ENCODE data around the gene GGT5. TPM values are rescaled to one million over a fixed set of nuclear protein-coding genes. Genes with fewer than 3 reads are reported as not detected.

Gene GGT5
- total and polyA plus RNA-seq, 2 experiments from 2014 or later = 9.8 to 47.4 TPM

DNA sequence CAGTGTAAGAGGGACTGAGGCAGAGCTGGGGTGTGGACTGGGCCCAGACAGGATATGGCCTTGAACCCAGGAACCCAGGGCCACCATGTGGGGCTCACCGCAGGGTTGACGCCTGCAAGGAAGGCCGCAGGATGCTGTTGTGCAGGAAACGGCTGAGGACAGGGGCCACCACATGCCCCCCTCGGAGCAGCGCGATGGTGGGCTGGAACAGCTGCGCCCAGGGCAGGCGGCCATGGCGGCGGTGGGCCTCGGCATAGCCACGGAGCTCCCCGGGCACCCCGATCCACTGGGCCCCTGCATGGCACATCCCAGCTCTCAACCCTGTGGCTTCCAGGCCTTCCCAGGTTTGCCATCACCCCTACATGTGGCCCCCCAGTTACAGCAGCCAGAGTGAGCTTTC lies 12.2 kb downstream of the GGT5 start:
- Histone ChIP-seq H3K4me1 (ENCODE audit: insufficient read depth) (peaks cover 5% of the 10 kb centered on the region), H2AFZ (no peak overlapping the region), H3K27me3 (no peaks in the 10 kb centered on the region), H3K36me3 (replicated peaks; ENCODE audit: insufficient read depth, low read depth) (no peaks in the 10 kb centered on the region), H3K9me2 (replicated peaks; ENCODE audit: insufficient read depth) (no peaks in the 10 kb centered on the region), H4K20me1 (ENCODE audit: insufficient read depth, poor library complexity, severe bottlenecking) (no peaks in the 10 kb centered on the region), H3K79me2 (no peaks in the 10 kb centered on the region), H3K27ac (no peak overlapping the region), H3K9me3 (ENCODE audit: low read depth) (no peaks in the 10 kb centered on the region), H3K4me2 (no peak overlapping the region), H3K4me3 (no peak overlapping the region)
- TF ChIP-seq, protein P1, sequence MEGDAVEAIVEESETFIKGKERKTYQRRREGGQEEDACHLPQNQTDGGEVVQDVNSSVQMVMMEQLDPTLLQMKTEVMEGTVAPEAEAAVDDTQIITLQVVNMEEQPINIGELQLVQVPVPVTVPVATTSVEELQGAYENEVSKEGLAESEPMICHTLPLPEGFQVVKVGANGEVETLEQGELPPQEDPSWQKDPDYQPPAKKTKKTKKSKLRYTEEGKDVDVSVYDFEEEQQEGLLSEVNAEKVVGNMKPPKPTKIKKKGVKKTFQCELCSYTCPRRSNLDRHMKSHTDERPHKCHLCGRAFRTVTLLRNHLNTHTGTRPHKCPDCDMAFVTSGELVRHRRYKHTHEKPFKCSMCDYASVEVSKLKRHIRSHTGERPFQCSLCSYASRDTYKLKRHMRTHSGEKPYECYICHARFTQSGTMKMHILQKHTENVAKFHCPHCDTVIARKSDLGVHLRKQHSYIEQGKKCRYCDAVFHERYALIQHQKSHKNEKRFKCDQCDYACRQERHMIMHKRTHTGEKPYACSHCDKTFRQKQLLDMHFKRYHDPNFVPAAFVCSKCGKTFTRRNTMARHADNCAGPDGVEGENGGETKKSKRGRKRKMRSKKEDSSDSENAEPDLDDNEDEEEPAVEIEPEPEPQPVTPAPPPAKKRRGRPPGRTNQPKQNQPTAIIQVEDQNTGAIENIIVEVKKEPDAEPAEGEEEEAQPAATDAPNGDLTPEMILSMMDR (IDR thresholded peaks at IDR 0.05; ENCODE audit: poor library complexity) = no peak
- over 99% methylated on average over 13 of the region's 15 CpGs for WGBS (ENCODE audit: low lambda C conversion rate, missing lambda C conversion rate)
- DNase-seq (ENCODE audit: low spot score) = no peak

DNA sequence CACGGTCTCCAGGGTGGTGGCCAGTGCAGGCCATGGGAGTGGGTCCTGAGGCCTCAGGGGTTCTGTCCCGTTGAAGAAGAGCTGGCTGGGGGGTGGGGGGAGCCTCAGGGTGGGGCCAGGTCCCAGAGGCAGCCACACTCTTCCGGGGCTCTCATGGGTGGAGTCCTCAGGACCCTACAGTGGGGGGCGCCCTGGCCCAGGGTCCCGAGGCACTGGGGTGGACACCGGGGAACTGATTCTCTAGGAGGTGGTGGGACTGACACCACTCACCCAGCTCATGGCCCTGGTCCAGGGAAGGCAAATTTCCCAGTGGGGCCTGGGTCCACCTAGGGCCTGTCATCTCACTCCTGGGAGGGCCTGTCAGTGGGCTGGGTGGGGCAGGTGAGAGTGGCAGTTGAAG lies 12.8 kb downstream of the GGT5 start:
- Histone ChIP-seq H3K4me2 (no peak overlapping the region), H3K9me2 (replicated peaks; ENCODE audit: insufficient read depth) (no peaks in the 10 kb centered on the region), H3K27ac (no peak overlapping the region), H2AFZ (no peak overlapping the region), H3K4me3 (no peak overlapping the region), H4K20me1 (ENCODE audit: insufficient read depth, poor library complexity, severe bottlenecking) (no peaks in the 10 kb centered on the region), H3K79me2 (no peaks in the 10 kb centered on the region), H3K36me3 (replicated peaks; ENCODE audit: insufficient read depth, low read depth) (no peaks in the 10 kb centered on the region), H3K9me3 (ENCODE audit: low read depth) (no peaks in the 10 kb centered on the region), H3K4me1 (ENCODE audit: insufficient read depth) (peaks cover 5% of the 10 kb centered on the region), H3K27me3 (no peaks in the 10 kb centered on the region)
- 100% methylated on average over 6 of the region's 6 CpGs for WGBS (ENCODE audit: low lambda C conversion rate, missing lambda C conversion rate)
- TF ChIP-seq, protein P1 (IDR thresholded peaks at IDR 0.05; ENCODE audit: poor library complexity) = no peak
- no peak for TF ChIP-seq EZH2phosphoT487 (IDR thresholded peaks at IDR 0.05; ENCODE audit: low read depth, severe bottlenecking, unreplicated experiment)
- no peak for TF ChIP-seq EZH2 (IDR thresholded peaks at IDR 0.05; ENCODE audit: borderline replicate concordance)
- no peak for DNase-seq (ENCODE audit: low spot score)

DNA sequence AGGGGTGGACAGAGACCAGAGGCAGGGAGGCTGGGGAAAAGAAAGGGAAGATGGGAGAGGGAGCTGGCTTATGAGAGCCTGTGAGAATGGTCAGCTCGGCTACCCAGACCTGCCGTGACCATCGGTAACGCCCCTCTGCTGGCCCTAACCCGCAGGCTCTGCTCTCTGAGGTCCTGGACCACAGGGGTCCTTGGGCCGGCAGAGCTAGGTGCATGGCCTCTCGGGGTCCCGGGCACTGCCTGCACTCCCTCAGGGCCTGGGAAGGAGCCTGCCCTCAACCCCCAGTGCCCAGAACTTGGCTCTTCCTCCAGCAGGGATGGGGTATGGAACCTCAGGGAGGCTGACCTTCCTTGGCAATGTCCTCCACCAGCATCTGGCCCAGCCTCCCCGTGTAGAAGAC lies 13.2 kb downstream of the GGT5 start:
- Histone ChIP-seq H3K4me3 (no peak overlapping the region), H4K20me1 (ENCODE audit: insufficient read depth, poor library complexity, severe bottlenecking) (no peaks in the 10 kb centered on the region), H3K9me2 (replicated peaks; ENCODE audit: insufficient read depth) (no peaks in the 10 kb centered on the region), H2AFZ (no peak overlapping the region), H3K79me2 (no peaks in the 10 kb centered on the region), H3K36me3 (replicated peaks; ENCODE audit: insufficient read depth, low read depth) (no peaks in the 10 kb centered on the region), H3K4me1 (ENCODE audit: insufficient read depth) (peaks cover 5% of the 10 kb centered on the region), H3K27ac (no peak overlapping the region), H3K27me3 (no peaks in the 10 kb centered on the region), H3K9me3 (ENCODE audit: low read depth) (no peaks in the 10 kb centered on the region), H3K4me2 (no peak overlapping the region)
- WGBS (ENCODE audit: low lambda C conversion rate, missing lambda C conversion rate) = 90% methylated on average over 8 of the region's 9 CpGs
- no peak for TF ChIP-seq EZH2phosphoT487 (IDR thresholded peaks at IDR 0.05; ENCODE audit: low read depth, severe bottlenecking, unreplicated experiment)
- TF ChIP-seq EZH2 (IDR thresholded peaks at IDR 0.05; ENCODE audit: borderline replicate concordance) = no peak
- TF ChIP-seq, protein P1 (IDR thresholded peaks at IDR 0.05; ENCODE audit: poor library complexity) = no peak
- DNase-seq (ENCODE audit: low spot score) = no peak

All from hepatocyte (in vitro differentiated cells).